Ectodermal cell (in vitro differentiated cells): ENCODE results near the gene GPR18.

Source experiments
- H3K27ac ChIP-seq: 2 replicates; pipeline ENCODE4 v1.7.0; 2013; ENCODE audit warnings: mild to moderate bottlenecking, low read depth, low read length; ENCODE audit not compliant: insufficient read depth, poor library complexity, severe bottlenecking
- H3K27me3 ChIP-seq: 2 replicates; pipeline ENCODE4 v1.7.0; 2013; ENCODE audit warnings: mild to moderate bottlenecking, low read length; ENCODE audit not compliant: insufficient read depth, control insufficient read depth, poor library complexity, severe bottlenecking
- H3K36me3 ChIP-seq: one replicate; pipeline ENCODE4 v1.7.0; 2013; ENCODE audit warnings: low read length; ENCODE audit not compliant: control insufficient read depth, insufficient read depth
- H3K4me1 ChIP-seq: one replicate; pipeline ENCODE4 v1.7.0; 2013; ENCODE audit warnings: low read length; ENCODE audit not compliant: control insufficient read depth, insufficient read depth
- H3K4me3 ChIP-seq: 2 replicates; pipeline ENCODE4 v1.7.0; 2013; ENCODE audit warnings: low read depth, low read length, control low read depth; ENCODE audit not compliant: insufficient read depth
- H3K9me3 ChIP-seq: 2 replicates; pipeline ENCODE4 v1.7.0; 2013; ENCODE audit warnings: mild to moderate bottlenecking, low read length, moderate library complexity; ENCODE audit not compliant: control insufficient read depth
- WGBS, 2 experiments: methylation state at CpG; one replicate each; pipeline ENCODE4 v1.1.7; 2013; ENCODE audit warnings: missing lambda C conversion rate in 2 of 2; 5-methylcytosine and 5-hydroxymethylcytosine counted together

The GPR18 gene

GRCh38 chr13:99290894-99291293 is 32.7 kb upstream of the GPR18 start:
- Histone ChIP-seq H3K4me1 (no peaks in the 10 kb centered on the region), H3K4me3 (no peak overlapping the region), H3K36me3 (no peaks in the 10 kb centered on the region), H3K27ac (no peak overlapping the region), H3K9me3 (no peaks in the 10 kb centered on the region), H3K27me3 (no peaks in the 10 kb centered on the region)
- 88 to 92% methylated on average over 3 of the region's 3 CpGs for WGBS, 2 experiments

GRCh38 chr13:99289674-99290337 is 31.6 kb upstream of the GPR18 start:
- Histone ChIP-seq H3K27me3 (no peaks in the 10 kb centered on the region), H3K36me3 (no peaks in the 10 kb centered on the region), H3K4me3 (no peak overlapping the region), H3K9me3 (no peaks in the 10 kb centered on the region), H3K4me1 (no peaks in the 10 kb centered on the region), H3K27ac (no peak overlapping the region)
- 94 to 97% methylated on average over 7 of the region's 7 CpGs for WGBS, 2 experiments

- Histone ChIP-seq H3K36me3 (no peaks in the 10 kb centered on the region), H3K27me3 (no peaks in the 10 kb centered on the region), H3K4me3 (no peak overlapping the region), H3K9me3 (no peaks in the 10 kb centered on the region), H3K27ac (no peak overlapping the region), H3K4me1 (no peaks in the 10 kb centered on the region)
- 91 to 96% methylated on average over 2 of the region's 2 CpGs for WGBS, 2 experiments
Observed at GRCh38 chr13:99289271-99289670, 31.1 kb upstream of the GPR18 start.

- WGBS, 2 experiments: 93 to 98% methylated on average over 2 of the region's 2 CpGs
- H3K4me3 ChIP-seq: no peak overlapping the region
- no peaks in the 10 kb centered on the region for H3K36me3 ChIP-seq
- H3K27ac ChIP-seq: no peak overlapping the region
- H3K9me3 ChIP-seq: no peaks in the 10 kb centered on the region
- no peaks in the 10 kb centered on the region for H3K27me3 ChIP-seq
- H3K4me1 ChIP-seq: no peaks in the 10 kb centered on the region
Observed at GRCh38 chr13:99288089-99288488, 29.9 kb upstream of the GPR18 start.

GRCh38 chr13:99287551-99287950 is 29.4 kb upstream of the GPR18 start:
- H3K27ac ChIP-seq: no peak overlapping the region
- H3K4me3 ChIP-seq: no peak overlapping the region
- H3K9me3 ChIP-seq: no peaks in the 10 kb centered on the region
- no peaks in the 10 kb centered on the region for H3K27me3 ChIP-seq
- 88 to 99% methylated on average over 4 of the region's 4 CpGs for WGBS, 2 experiments
- no peaks in the 10 kb centered on the region for H3K4me1 ChIP-seq
- H3K36me3 ChIP-seq: no peaks in the 10 kb centered on the region

GRCh38 chr13:99285432-99286182 is 27.4 kb upstream of the GPR18 start:
- 94 to 95% methylated on average over 10 of the region's 10 CpGs for WGBS, 2 experiments
- Histone ChIP-seq H3K4me1 (no peaks in the 10 kb centered on the region), H3K27ac (no peak overlapping the region), H3K27me3 (no peaks in the 10 kb centered on the region), H3K36me3 (no peaks in the 10 kb centered on the region), H3K4me3 (no peak overlapping the region), H3K9me3 (no peaks in the 10 kb centered on the region)

GRCh38 chr13:99282264-99283231 is 24.4 kb upstream of the GPR18 start:
- Histone ChIP-seq H3K36me3 (no peaks in the 10 kb centered on the region), H3K27me3 (no peaks in the 10 kb centered on the region), H3K4me1 (no peaks in the 10 kb centered on the region), H3K9me3 (no peaks in the 10 kb centered on the region), H3K27ac (no peak overlapping the region), H3K4me3 (no peak overlapping the region)
- 95 to 97% methylated on average over 1 of the region's 1 CpG for WGBS, 2 experiments

GRCh38 chr13:99281811-99282263 is 23.7 kb upstream of the GPR18 start:
- Histone ChIP-seq H3K27ac (no peak overlapping the region), H3K4me1 (no peaks in the 10 kb centered on the region)
- WGBS, 2 experiments: 91 to 94% methylated on average over 5 of the region's 5 CpGs

GRCh38 chr13:99280166-99280565 is 22.0 kb upstream of the GPR18 start:
- Histone ChIP-seq H3K9me3 (no peaks in the 10 kb centered on the region), H3K36me3 (no peaks in the 10 kb centered on the region), H3K4me1 (no peaks in the 10 kb centered on the region), H3K27ac (no peak overlapping the region), H3K27me3 (no peaks in the 10 kb centered on the region), H3K4me3 (no peak overlapping the region)
- WGBS, 2 experiments: 99 to 100% methylated on average over 3 of the region's 3 CpGs

More at GRCh38 chr13:99281811-99282263, 23.7 kb upstream of the GPR18 start:
- Histone ChIP-seq H3K9me3 (no peaks in the 10 kb centered on the region), H3K4me3 (no peak overlapping the region), H3K27me3 (no peaks in the 10 kb centered on the region), H3K36me3 (no peaks in the 10 kb centered on the region)

- no peaks in the 10 kb centered on the region for H3K4me1 ChIP-seq
- WGBS, 2 experiments: 80 to 84% methylated on average over 2 of the region's 2 CpGs
- H3K9me3 ChIP-seq: no peaks in the 10 kb centered on the region
- no peaks in the 10 kb centered on the region for H3K36me3 ChIP-seq
- no peak overlapping the region for H3K4me3 ChIP-seq
- H3K27me3 ChIP-seq: no peaks in the 10 kb centered on the region
- no peak overlapping the region for H3K27ac ChIP-seq
Observed at GRCh38 chr13:99279637-99280036, 21.5 kb upstream of the GPR18 start.
